Keratinocyte (primary cell): ENCODE measurements around the gene VEGFA.

Experiments used
- EZH2 ChIP-seq: IDR thresholded peaks from one replicate; pipeline ENCODE4 v1.6.1; 2012; ENCODE audit warnings: inconsistent platforms, mild to moderate bottlenecking, low read length, moderate library complexity
- TF ChIP-seq, protein P1 (sequence below), 3 experiments: IDR thresholded peaks in 1 of 3; conservative IDR thresholded peaks in 1 of 3; optimal IDR thresholded peaks in 1 of 3; 2 replicates in 2 of 3; 3 replicates in 1 of 3; pipeline versions ENCODE3 to v1.5.1; 2011; ENCODE audit warnings: low read length in 3 of 3, mild to moderate bottlenecking in 3 of 3, moderate library complexity in 2 of 3, control low read depth in 1 of 3, inconsistent platforms in 1 of 3; ENCODE audit not compliant: insufficient read depth in 2 of 3; ENCODE audit errors: extremely low read depth in 1 of 3

DNA sequence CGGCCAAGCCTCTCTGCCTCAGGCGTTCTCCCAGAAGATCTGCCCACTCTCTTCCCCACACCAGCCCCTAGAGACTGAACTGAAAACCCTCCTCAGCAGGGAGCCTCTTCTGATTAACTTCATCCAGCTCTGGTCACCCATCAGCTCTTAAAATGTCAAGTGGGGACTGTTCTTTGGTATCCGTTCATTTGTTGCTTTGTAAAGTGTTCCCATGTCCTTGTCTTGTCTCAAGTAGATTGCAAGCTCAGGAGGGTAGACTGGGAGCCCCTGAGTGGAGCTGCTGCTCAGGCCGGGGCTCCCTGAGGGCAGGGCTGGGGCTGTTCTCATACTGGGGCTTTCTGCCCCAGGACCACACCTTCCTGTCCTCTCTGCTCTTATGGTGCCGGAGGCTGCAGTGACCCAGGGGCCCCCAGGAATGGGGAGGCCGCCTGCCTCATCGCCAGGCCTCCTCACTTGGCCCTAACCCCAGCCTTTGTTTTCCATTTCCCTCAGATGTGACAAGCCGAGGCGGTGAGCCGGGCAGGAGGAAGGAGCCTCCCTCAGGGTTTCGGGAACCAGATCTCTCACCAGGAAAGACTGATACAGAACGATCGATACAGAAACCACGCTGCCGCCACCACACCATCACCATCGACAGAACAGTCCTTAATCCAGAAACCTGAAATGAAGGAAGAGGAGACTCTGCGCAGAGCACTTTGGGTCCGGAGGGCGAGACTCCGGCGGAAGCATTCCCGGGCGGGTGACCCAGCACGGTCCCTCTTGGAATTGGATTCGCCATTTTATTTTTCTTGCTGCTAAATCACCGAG is 14.2 kb downstream of the VEGFA start:
- TF ChIP-seq, protein P1, sequence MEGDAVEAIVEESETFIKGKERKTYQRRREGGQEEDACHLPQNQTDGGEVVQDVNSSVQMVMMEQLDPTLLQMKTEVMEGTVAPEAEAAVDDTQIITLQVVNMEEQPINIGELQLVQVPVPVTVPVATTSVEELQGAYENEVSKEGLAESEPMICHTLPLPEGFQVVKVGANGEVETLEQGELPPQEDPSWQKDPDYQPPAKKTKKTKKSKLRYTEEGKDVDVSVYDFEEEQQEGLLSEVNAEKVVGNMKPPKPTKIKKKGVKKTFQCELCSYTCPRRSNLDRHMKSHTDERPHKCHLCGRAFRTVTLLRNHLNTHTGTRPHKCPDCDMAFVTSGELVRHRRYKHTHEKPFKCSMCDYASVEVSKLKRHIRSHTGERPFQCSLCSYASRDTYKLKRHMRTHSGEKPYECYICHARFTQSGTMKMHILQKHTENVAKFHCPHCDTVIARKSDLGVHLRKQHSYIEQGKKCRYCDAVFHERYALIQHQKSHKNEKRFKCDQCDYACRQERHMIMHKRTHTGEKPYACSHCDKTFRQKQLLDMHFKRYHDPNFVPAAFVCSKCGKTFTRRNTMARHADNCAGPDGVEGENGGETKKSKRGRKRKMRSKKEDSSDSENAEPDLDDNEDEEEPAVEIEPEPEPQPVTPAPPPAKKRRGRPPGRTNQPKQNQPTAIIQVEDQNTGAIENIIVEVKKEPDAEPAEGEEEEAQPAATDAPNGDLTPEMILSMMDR (optimal IDR thresholded peaks at IDR 0.05 in 1 of 3, IDR thresholded peaks at IDR 0.05 in 1 of 3, conservative IDR thresholded peaks at IDR 0.05 in 1 of 3; ENCODE audit: extremely low read depth in 1 of 3, insufficient read depth in 2 of 3, low read length in 3 of 3): no peak
- no peak for TF ChIP-seq EZH2
